ENCODE results near the gene ERF.

DNA sequence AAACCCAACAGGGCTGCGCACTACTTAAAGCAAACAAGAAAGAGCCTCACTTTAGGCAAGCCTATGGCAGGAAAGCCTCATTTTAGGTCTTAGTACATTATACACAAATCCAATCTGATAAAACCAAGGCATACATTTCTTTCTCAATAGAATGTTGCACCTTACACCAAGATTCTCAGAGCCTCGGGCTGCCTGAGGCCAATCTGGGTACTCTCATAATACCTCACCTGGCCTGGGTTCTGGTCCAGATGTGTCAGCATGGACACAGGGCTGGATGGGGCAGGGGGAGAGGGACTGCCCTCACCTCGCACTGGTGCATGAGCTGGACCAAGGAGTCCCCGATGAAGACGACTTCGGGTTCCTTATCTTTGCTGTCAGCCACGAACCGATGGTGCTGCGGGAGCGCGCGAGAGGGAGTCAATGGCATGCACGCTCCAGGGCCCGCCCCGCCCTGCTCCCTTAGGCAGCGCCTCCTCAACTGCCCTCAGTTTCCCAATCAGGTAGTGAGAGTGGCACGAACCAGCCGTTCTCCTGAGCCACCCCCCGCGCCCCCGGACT is 46.8 kb upstream of the ERF start, which contains the start of gene PRR19:
- TF ChIP-seq HOXA7 (CRISPR knock-in tag; IDR thresholded peaks at IDR 0.05) (no peak), RFX5 (IDR thresholded peaks at IDR 0.05) (no peak), MAZ (IDR thresholded peaks at IDR 0.05; ENCODE audit: borderline replicate concordance, low read depth, low read length) (no peak)
- TF ChIP-seq, protein P1, sequence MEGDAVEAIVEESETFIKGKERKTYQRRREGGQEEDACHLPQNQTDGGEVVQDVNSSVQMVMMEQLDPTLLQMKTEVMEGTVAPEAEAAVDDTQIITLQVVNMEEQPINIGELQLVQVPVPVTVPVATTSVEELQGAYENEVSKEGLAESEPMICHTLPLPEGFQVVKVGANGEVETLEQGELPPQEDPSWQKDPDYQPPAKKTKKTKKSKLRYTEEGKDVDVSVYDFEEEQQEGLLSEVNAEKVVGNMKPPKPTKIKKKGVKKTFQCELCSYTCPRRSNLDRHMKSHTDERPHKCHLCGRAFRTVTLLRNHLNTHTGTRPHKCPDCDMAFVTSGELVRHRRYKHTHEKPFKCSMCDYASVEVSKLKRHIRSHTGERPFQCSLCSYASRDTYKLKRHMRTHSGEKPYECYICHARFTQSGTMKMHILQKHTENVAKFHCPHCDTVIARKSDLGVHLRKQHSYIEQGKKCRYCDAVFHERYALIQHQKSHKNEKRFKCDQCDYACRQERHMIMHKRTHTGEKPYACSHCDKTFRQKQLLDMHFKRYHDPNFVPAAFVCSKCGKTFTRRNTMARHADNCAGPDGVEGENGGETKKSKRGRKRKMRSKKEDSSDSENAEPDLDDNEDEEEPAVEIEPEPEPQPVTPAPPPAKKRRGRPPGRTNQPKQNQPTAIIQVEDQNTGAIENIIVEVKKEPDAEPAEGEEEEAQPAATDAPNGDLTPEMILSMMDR (IDR thresholded peaks at IDR 0.05) = no peak
- TF ChIP-seq, protein P2, sequence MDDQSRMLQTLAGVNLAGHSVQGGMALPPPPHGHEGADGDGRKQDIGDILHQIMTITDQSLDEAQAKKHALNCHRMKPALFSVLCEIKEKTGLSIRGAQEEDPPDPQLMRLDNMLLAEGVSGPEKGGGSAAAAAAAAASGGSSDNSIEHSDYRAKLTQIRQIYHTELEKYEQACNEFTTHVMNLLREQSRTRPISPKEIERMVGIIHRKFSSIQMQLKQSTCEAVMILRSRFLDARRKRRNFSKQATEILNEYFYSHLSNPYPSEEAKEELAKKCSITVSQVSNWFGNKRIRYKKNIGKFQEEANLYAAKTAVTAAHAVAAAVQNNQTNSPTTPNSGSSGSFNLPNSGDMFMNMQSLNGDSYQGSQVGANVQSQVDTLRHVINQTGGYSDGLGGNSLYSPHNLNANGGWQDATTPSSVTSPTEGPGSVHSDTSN (IDR thresholded peaks at IDR 0.05) = no peak
- TF ChIP-seq, protein P3, sequence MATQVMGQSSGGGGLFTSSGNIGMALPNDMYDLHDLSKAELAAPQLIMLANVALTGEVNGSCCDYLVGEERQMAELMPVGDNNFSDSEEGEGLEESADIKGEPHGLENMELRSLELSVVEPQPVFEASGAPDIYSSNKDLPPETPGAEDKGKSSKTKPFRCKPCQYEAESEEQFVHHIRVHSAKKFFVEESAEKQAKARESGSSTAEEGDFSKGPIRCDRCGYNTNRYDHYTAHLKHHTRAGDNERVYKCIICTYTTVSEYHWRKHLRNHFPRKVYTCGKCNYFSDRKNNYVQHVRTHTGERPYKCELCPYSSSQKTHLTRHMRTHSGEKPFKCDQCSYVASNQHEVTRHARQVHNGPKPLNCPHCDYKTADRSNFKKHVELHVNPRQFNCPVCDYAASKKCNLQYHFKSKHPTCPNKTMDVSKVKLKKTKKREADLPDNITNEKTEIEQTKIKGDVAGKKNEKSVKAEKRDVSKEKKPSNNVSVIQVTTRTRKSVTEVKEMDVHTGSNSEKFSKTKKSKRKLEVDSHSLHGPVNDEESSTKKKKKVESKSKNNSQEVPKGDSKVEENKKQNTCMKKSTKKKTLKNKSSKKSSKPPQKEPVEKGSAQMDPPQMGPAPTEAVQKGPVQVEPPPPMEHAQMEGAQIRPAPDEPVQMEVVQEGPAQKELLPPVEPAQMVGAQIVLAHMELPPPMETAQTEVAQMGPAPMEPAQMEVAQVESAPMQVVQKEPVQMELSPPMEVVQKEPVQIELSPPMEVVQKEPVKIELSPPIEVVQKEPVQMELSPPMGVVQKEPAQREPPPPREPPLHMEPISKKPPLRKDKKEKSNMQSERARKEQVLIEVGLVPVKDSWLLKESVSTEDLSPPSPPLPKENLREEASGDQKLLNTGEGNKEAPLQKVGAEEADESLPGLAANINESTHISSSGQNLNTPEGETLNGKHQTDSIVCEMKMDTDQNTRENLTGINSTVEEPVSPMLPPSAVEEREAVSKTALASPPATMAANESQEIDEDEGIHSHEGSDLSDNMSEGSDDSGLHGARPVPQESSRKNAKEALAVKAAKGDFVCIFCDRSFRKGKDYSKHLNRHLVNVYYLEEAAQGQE (IDR thresholded peaks at IDR 0.05) = no peak
- TF ChIP-seq, protein P4, sequence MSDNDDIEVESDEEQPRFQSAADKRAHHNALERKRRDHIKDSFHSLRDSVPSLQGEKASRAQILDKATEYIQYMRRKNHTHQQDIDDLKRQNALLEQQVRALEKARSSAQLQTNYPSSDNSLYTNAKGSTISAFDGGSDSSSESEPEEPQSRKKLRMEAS (IDR thresholded peaks at IDR 0.05) = no peak

Measured in A549 (cell line).